HG03520 (cell line): Measurements from ENCODE around the gene SRSF1.
"Not testable (repeated sequence)": the region's sequence is repeated elsewhere in the genome, so short reads cannot be mapped to it uniquely, and the experiment has no call there.

Source experiments
- ATAC-seq: cut with Tn5 transposase; IDR thresholded peaks from one replicate; pipeline ENCODE4 v1.9.1; 2021; ENCODE audit warnings: mild to moderate bottlenecking, moderate library complexity; ENCODE audit not compliant: unreplicated experiment

Gene SRSF1, protein sequence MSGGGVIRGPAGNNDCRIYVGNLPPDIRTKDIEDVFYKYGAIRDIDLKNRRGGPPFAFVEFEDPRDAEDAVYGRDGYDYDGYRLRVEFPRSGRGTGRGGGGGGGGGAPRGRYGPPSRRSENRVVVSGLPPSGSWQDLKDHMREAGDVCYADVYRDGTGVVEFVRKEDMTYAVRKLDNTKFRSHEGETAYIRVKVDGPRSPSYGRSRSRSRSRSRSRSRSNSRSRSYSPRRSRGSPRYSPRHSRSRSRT

DNA sequence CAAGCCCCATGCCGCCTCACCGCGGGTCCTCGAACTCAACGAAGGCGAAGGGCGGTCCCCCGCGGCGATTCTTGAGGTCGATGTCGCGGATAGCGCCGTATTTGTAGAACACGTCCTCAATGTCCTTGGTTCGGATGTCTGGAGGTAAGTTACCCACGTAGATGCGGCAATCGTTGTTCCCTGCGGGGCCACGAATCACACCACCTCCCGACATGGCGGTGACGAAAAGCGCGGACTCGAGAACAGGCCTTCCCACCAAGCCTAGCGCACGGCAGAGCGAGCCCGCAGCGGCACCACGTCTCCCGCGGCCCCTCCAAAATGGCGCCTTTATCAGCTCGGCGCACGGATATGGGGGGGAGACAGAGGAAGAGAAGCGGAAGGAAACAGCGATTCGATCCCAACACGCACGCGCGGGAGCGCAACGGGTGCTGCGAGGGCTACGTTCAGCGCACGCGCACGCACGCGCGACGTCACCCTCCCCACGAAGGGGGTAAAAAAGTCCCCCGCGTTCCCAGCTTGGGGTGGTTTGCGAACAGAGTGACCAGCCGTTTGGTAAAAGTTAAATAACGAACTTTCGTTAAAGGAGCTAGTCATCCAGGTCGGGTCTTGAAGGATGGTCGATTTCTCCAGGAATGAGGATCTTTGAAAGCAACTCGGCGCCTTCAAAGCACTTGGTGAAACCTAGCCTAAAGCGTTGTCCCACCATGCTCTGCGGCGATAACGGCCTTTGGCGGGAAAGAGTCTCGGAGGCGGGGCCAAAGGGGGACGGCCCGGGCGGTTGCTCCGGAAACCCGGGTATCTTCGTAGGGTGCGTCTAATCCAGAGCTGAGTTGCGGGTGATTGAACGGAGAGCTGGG, at the start of gene SRSF1:
Gene SRSF1 (minus strand): TSS at position 323 of the 857 bp plus-strand sequence. CDS start 109 bp downstream, at position 214.
- ATAC-seq, result peak; percentile 83

- no peak for ATAC-seq
Measured at GRCh38 chr17:58056476-58056875, 49.4 kb upstream of the SRSF1 start.

- no peak for ATAC-seq
Measured at GRCh38 chr17:58054641-58055040, 47.6 kb upstream of the SRSF1 start.

- ATAC-seq, result no peak
Measured at GRCh38 chr17:58052945-58053715, 46.1 kb upstream of the SRSF1 start.

GRCh38 chr17:58052407-58052806, 45.4 kb upstream of the SRSF1 start:
- no peak for ATAC-seq

DNA sequence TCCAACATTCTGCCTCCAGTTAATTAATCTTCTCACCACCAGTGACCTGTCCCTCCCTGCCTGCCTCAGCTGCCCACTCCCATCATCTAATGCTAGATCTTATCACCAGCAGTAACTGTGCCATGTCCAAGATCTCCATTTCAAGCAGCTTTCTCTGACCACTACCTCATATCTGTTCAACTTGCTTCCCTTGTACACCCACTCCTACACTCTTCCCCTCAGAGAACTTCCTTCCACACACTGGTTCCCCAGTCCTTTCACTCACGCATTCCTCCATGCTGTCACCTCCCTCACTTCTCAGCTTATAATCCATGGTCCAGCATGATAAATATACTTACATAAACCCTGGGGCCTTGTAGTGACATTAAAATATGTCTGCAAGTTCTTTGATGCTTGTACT, 44.4 kb upstream of the SRSF1 start:
- no peak for ATAC-seq

DNA sequence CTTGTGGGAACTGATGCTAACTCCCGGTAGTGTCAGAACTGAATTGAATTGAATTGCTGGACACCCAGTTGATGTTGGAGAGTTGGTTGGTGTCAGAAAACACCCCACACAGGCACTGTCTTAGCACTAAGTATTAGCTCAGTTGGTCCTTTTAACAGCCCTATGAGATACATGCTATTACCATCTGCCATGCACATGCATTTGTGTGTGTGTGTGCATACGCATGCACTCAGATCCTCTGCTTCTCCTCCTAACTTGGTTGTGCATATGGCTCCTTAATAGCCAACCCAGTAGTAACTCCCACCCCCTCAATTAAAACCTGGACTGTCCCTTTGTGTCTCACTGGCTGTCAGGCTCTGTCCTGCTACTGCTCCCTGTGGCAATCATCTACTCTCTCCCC, 43.9 kb upstream of the SRSF1 start:
- no peak for ATAC-seq

- no peak for ATAC-seq
Measured at GRCh38 chr17:58049533-58049932, 42.5 kb upstream of the SRSF1 start.

DNA sequence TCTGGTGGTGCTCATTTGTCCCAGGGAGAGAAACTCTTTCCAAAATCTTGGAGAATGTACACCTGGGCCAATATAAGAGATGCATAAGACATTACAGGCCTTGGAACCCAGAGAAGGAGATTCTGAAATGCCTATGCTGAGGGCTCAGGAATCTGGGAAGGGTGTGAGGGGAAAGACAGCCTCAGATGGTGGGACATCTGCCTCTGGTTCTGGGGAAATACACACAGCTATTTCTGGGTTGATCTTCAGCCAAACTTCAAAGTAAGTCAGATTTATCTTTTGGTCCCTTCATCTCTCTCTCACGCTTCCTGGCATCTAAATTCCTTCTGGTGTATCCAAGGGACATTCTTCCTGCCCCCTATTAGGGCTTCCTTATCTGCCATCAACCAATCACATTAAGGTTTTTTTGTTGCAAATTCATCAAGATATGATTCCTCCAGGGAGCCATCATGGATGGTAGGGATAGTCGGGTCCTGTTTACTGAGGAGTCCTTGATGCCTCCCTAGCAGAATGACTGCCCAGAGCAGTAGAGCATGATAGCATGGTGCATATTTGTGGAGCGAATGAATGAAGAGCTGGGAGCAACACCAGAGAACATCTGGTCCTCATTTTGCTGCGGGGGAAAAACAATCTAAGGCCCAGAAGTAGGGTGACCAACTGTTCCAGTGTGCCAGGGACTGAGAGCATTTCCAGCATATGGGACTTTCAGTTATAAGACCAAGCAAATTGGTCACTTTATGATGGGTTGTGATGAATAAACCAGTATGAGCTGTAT, 40.5 kb upstream of the SRSF1 start:
- ATAC-seq, result no peak

DNA sequence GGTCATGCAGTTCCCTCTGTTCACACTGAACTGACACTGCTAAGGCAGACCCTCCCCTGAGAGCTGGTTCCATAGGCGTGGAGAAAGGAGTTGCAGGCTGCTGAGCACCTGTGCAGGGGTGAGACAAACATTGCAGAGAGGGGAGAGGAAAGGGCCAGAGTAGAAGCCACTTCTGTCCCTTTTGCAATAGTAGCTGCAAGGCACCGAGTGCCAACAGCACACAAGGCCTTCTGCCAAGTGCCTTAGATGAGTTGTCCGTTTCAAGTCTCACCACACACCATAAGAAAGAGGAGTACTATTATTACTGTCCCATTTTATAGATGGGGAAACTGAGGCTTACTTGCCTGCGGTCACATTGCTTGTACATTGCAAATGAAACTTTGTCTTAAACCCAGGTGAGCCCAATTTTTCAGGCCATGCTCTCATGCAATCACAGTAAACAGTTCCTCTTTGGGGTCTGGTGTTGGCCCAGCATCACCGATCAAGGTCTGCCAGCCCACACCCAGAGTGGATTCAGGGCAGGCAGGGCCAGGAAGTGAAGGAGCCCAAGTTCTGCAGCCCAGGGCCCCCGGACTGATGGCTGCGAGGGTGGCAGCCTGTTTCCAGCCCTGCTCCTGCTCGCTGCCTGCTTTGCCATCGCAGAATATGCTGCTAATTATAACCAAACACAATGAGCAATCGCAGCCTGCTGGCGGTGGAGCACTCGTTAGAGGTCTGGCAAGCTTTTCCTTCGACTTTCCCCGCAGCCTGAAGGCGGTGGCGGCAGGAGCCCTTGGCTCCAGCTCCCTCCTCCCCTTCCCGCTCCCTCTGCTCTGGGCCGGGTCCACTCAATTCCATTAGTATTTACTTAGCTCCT, 39.4 kb upstream of the SRSF1 start:
- no peak for ATAC-seq

GRCh38 chr17:58044256-58044655, 37.2 kb upstream of the SRSF1 start:
- not testable (repeated sequence) for ATAC-seq

- ATAC-seq, result no peak
Measured at GRCh38 chr17:58043221-58044181, 36.5 kb upstream of the SRSF1 start.

- ATAC-seq, result no peak
Measured at GRCh38 chr17:58041161-58041560, 34.1 kb upstream of the SRSF1 start.

GRCh38 chr17:58040386-58040785, 33.3 kb upstream of the SRSF1 start:
- no peak for ATAC-seq

DNA sequence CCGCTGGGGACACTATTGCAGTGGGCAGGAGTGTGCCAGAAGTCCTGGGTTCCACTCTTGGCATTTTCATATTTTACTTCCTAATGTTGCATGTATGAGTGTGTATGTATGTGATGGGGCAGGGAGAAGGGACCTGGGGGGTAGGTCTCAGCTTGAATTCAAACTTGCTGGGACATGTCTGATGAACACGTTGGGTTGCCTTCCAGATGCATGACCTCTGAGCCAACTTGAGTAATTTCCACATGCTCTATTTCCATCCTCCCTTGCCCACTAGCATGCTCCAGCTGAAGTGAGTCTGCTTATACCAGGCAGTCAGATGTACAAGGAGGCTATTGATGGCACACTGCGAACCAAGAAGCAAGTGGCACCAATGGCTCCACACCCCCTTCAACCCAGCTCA, 32.9 kb upstream of the SRSF1 start:
- no peak for ATAC-seq

GRCh38 chr17:58032691-58033415, 25.8 kb upstream of the SRSF1 start:
- ATAC-seq, result no peak

GRCh38 chr17:58028578-58028977, 21.5 kb upstream of the SRSF1 start:
- ATAC-seq, result no peak

- no peak for ATAC-seq
Measured at GRCh38 chr17:58020401-58020800, 13.4 kb upstream of the SRSF1 start.
